Mesothelial cell of epicardium (in vitro differentiated cells): ENCODE measurements around the gene PLXND1. TPM values are rescaled to one million over a fixed set of nuclear protein-coding genes. Genes with fewer than 3 reads are reported as not detected.

ENCODE experiments used
- DNase-seq, 2 experiments: peaks; one replicate each; pipeline ENCODE4 v3.0.0; 2021; ENCODE audit warnings: low spot score in 2 of 2; ENCODE audit not compliant: unreplicated experiment in 2 of 2
- H3K27ac Mint-ChIP-seq: 2 replicates; pipeline ENCODE4 v1.8.0; 2021; ENCODE audit warnings: mixed read lengths
- H3K27me3 Mint-ChIP-seq: 2 replicates; pipeline ENCODE4 v1.8.0; 2021; ENCODE audit warnings: low read depth, mixed read lengths
- H3K36me3 Mint-ChIP-seq: 2 replicates; pipeline ENCODE4 v1.8.0; 2021; ENCODE audit warnings: mixed read lengths
- H3K4me1 Mint-ChIP-seq: 2 replicates; pipeline ENCODE4 v1.8.0; 2021; ENCODE audit warnings: mixed read lengths
- H3K4me3 Mint-ChIP-seq: 2 replicates; pipeline ENCODE4 v1.8.0; 2021; ENCODE audit warnings: mild to moderate bottlenecking, moderate library complexity, mixed read lengths
- H3K9me3 Mint-ChIP-seq: 2 replicates; pipeline ENCODE4 v1.8.0; 2021; ENCODE audit warnings: mixed read lengths
- CTCF ChIP-seq: fragments of 200-600 bp; sonication (generic); IDR thresholded peaks from one replicate; pipeline ENCODE4 v1.5.0; 2021; ENCODE audit warnings: antibody characterized with exemption; ENCODE audit not compliant: unreplicated experiment
- total RNA-seq: library from RNA; stranded (reverse); gene quantifications from 3 replicates; pipeline ENCODE4 v1.2.1, GENCODE V29; 2021

Gene PLXND1
- total RNA-seq, 1 donor from 2014 or later, result 60.6 TPM

GRCh38 chr3:129622226-129622874 is 15.9 kb upstream of the PLXND1 start:
- Mint-ChIP-seq H3K4me1 (peaks cover 25% of the 10 kb centered on the region), H3K27me3 (no peaks in the 10 kb centered on the region), H3K9me3 (no peaks in the 10 kb centered on the region), H3K27ac (peak overlapping the region; percentile 53), H3K4me3 (no peak overlapping the region), H3K36me3 (no peaks in the 10 kb centered on the region)
- no peak for DNase-seq
- TF ChIP-seq CTCF, result no peak

DNA sequence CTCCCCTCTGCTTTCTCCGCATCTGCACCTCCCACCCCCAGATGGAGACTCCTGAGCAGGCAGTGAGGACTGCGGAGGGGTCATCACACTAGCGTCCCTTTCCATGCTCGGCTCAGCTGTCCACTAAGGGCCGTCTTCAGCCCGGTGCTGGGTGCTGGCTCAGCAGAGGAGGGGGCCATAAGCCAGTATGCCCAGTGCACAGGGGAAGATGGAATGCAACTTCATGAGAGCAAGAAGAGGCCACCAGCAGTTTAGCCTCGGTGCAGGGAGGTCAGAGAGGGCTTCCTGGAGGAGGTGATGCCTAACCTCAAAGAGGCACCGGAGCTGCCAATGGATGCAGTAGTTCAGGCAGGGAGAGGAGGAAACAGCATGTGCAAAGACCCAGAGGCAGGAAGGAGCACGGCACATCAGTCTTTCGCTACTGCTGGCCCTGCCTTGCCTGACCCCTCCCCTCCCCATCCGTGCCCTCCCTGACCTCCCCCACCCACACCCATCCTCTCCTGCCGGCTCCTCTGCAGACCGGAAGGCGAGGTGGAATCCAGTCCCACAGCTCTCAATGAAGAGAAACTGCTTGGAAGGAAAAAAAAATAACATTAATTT is 15.2 kb upstream of the PLXND1 start:
- H3K27ac Mint-ChIP-seq, result peak overlapping the region; percentile 53
- no peak overlapping the region for H3K4me3 Mint-ChIP-seq
- no peaks in the 10 kb centered on the region for H3K27me3 Mint-ChIP-seq
- H3K9me3 Mint-ChIP-seq, result no peaks in the 10 kb centered on the region
- DNase-seq, result no peak
- no peaks in the 10 kb centered on the region for H3K36me3 Mint-ChIP-seq
- TF ChIP-seq CTCF, result no peak
- peaks cover 25% of the 10 kb centered on the region for H3K4me1 Mint-ChIP-seq

GRCh38 chr3:129620828-129621559 is 14.5 kb upstream of the PLXND1 start:
- Mint-ChIP-seq H3K9me3 (no peaks in the 10 kb centered on the region), H3K4me1 (peaks cover 21% of the 10 kb centered on the region), H3K36me3 (no peaks in the 10 kb centered on the region), H3K27me3 (no peaks in the 10 kb centered on the region), H3K4me3 (no peak overlapping the region), H3K27ac (no peak overlapping the region)
- no peak for DNase-seq
- no peak for TF ChIP-seq CTCF

- peaks cover 15% of the 10 kb centered on the region for H3K4me1 Mint-ChIP-seq
- no peak for DNase-seq
- no peak for TF ChIP-seq CTCF
- H3K27me3 Mint-ChIP-seq, result no peaks in the 10 kb centered on the region
- H3K9me3 Mint-ChIP-seq, result no peaks in the 10 kb centered on the region
- no peak overlapping the region for H3K27ac Mint-ChIP-seq
- no peaks in the 10 kb centered on the region for H3K36me3 Mint-ChIP-seq
- no peak overlapping the region for H3K4me3 Mint-ChIP-seq
Observed at GRCh38 chr3:129619726-129620162, 13.3 kb upstream of the PLXND1 start.

- H3K4me3 Mint-ChIP-seq, result no peak overlapping the region
- H3K27ac Mint-ChIP-seq, result no peak overlapping the region
- no peak for DNase-seq
- no peaks in the 10 kb centered on the region for H3K9me3 Mint-ChIP-seq
- H3K36me3 Mint-ChIP-seq, result no peaks in the 10 kb centered on the region
- peaks cover 12% of the 10 kb centered on the region for H3K4me1 Mint-ChIP-seq
- TF ChIP-seq CTCF, result no peak
- no peaks in the 10 kb centered on the region for H3K27me3 Mint-ChIP-seq
Observed at GRCh38 chr3:129618901-129619671, 12.6 kb upstream of the PLXND1 start.
